Common myeloid progenitor, CD34-positive (primary cell): ENCODE results near the gene ABCF3.
"Not testable (repeated sequence)": the region's sequence is repeated elsewhere in the genome, so short reads cannot be mapped to it uniquely, and the experiment has no call there.

ENCODE experiments used
- CTCF ChIA-PET: fragments of 350-600 bp; sonication (Branson Sonifier 250); formaldehyde crosslinking; loops from one replicate; lab custom pipeline; 2021; ENCODE audit warnings: antibody characterized with exemption; lab: Charles Lee
- POLR2A ChIA-PET: fragments of 350-600 bp; sonication (Branson Sonifier 250); formaldehyde crosslinking; loops from one replicate; lab custom pipeline; 2021; ENCODE audit warnings: antibody characterized with exemption; lab: Charles Lee
- DNase-seq, 3 donors: peaks; one replicate each; pipeline versions ENCODE4 v3.0.0 to v3.0.0-alpha.2; 2013
- H3K27ac ChIP-seq, 2 experiments: 1 replicate in 1 of 2; 2 replicates in 1 of 2; pipeline ENCODE4 v1.7.0; 2013; ENCODE audit warnings: inconsistent platforms in 2 of 2, low read length in 2 of 2, mild to moderate bottlenecking in 2 of 2, low read depth in 1 of 2, moderate library complexity in 1 of 2; ENCODE audit not compliant: severe bottlenecking in 2 of 2, insufficient read depth in 1 of 2, poor library complexity in 1 of 2
- H3K27me3 ChIP-seq, 5 experiments: replicated peaks in 2 of 5; 1 replicate in 3 of 5; 2 replicates in 2 of 5; pipeline versions ENCODE4 v1.6.1 to v1.7.0; 2013; ENCODE audit warnings: low read length in 4 of 5, mild to moderate bottlenecking in 2 of 5, moderate library complexity in 2 of 5, inconsistent platforms in 1 of 5; ENCODE audit not compliant: insufficient read depth in 5 of 5, control insufficient read depth in 4 of 5
- H3K36me3 ChIP-seq, 4 experiments: 1 replicate in 2 of 4; 2 replicates in 2 of 4; pipeline versions ENCODE4 v1.6.1 to v1.7.0; 2013; ENCODE audit warnings: low read length in 3 of 4, control low read depth in 1 of 4, mild to moderate bottlenecking in 1 of 4; ENCODE audit not compliant: control insufficient read depth in 4 of 4, insufficient read depth in 4 of 4
- H3K4me1 ChIP-seq, 4 experiments: 1 replicate in 3 of 4; 2 replicates in 1 of 4; pipeline versions ENCODE4 v1.6.1 to v1.7.1; 2013; ENCODE audit warnings: low read length in 3 of 4, mild to moderate bottlenecking in 3 of 4, control low read depth in 1 of 4, inconsistent platforms in 1 of 4, moderate library complexity in 1 of 4; ENCODE audit not compliant: control insufficient read depth in 4 of 4, insufficient read depth in 4 of 4; ENCODE audit errors: control extremely low read depth in 1 of 4
- H3K4me3 ChIP-seq, 7 experiments: 1 replicate in 4 of 7; 2 replicates in 3 of 7; pipeline versions ENCODE4 v1.5.1 to v1.7.0; 2013; ENCODE audit warnings: mild to moderate bottlenecking in 7 of 7, low read length in 6 of 7, moderate library complexity in 6 of 7, inconsistent platforms in 2 of 7, low read depth in 2 of 7, control low read depth in 1 of 7; ENCODE audit not compliant: insufficient read depth in 4 of 7, control insufficient read depth in 1 of 7; ENCODE audit errors: extremely low read depth in 1 of 7
- H3K9me3 ChIP-seq, 5 experiments: 1 replicate in 4 of 5; 2 replicates in 1 of 5; pipeline versions ENCODE4 v1.6.1 to v1.7.1; 2013; ENCODE audit warnings: low read length in 4 of 5, mild to moderate bottlenecking in 2 of 5, inconsistent platforms in 1 of 5, low read depth in 1 of 5, moderate library complexity in 1 of 5; ENCODE audit not compliant: control insufficient read depth in 4 of 5, insufficient read depth in 2 of 5; ENCODE audit errors: control extremely low read depth in 1 of 5
- WGBS: methylation state at CpG from one replicate; pipeline ENCODE4 v1.1.5; 2013; ENCODE audit not compliant: insufficient coverage; 5-methylcytosine and 5-hydroxymethylcytosine counted together

ABCF3 gene

DNA sequence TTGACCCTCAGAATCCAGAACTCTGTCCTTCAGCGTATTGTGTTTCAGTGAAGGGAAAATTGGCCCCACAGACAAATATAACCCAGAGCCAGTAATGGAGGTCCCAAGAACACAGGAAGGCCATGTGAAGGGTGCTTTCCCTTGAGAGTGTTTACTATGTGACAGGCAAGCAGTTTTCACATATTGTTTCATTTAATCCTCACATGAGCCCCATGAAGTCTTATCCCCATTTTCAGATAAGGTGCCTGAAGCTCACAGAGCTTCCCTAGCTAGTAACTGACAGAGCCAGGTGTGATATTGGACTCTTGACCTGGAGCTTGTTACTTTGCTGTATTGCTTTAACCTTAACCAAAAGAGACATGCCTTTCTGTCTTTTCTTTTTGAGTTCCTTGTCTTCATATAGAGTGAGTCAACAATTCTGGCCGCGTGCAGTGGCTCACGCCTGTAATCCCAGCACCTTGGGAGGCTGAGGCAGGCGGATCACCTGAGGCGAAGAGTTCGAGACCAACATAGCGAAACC, 40.2 kb upstream of the ABCF3 start:
- POLR2A ChIA-PET = interaction anchor here (0.9 kb wide), 1 partner anchor 25 kb away, joined by 3 read pairs; no protein-coding TSS in a partner anchor
- DNase-seq = no peak
- 99% methylated on average over 6 of the region's 8 CpGs for WGBS

DNA sequence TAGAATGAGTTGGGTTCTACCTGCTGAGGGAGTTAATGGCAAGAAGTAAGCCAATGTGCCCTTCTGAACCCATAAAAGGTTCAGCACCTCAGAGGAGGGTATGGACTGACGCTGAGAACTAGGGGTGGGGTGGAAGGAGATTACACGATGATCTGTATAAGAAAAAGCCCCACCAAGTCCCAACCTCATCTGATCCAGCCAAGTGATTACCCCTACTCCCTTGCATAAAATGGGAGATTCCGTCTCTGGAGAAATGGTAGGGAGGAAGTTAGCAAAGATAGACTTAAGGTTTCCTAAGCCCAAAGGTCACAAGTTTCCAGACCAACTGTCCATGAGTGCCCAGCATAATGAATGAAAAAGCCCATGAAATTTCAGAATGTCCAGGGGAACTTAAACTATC, 37.9 kb upstream of the ABCF3 start:
- CTCF ChIA-PET = no interaction called here
- WGBS = 100% methylated on average over 1 of the region's 3 CpGs
- no peak for DNase-seq
- Histone ChIP-seq H3K9me3 (no peaks in the 10 kb centered on the region), H3K36me3 (peaks cover 9 to 30% (median 27%) of the 10 kb centered on the region in 4 experiments), H3K4me1 (no peaks in the 10 kb centered on the region), H3K27ac (no peak overlapping the region), H3K27me3 (no peaks in the 10 kb centered on the region), H3K4me3 (no peak overlapping the region)
- POLR2A ChIA-PET = interaction anchor here (0.6 kb wide), 1 partner anchor 651 kb away, joined by 3 read pairs; no protein-coding TSS in a partner anchor

More for the DNA sequence above, 40.2 kb upstream of the ABCF3 start:
- Histone ChIP-seq H3K9me3 (no peaks in the 10 kb centered on the region), H3K27ac (peak overlapping the region in 1 of 2 experiments; percentile 15), H3K4me3 (no peak overlapping the region), H3K27me3 (no peaks in the 10 kb centered on the region), H3K4me1 (no peaks in the 10 kb centered on the region), H3K36me3 (peaks cover 14 to 52% (median 48%) of the 10 kb centered on the region in 4 experiments)
- CTCF ChIA-PET = interaction anchor here (0.9 to 3.1 kb wide), 8 partner anchors 13 to 143 kb away, joined by 3 to 14 read pairs (median 4); no protein-coding TSS in a partner anchor

GRCh38 chr3:184149123-184149522, 36.9 kb upstream of the ABCF3 start:
- Histone ChIP-seq H3K9me3 (no peaks in the 10 kb centered on the region), H3K27me3 (no peaks in the 10 kb centered on the region), H3K4me3 (no peak overlapping the region), H3K36me3 (peaks cover 5 to 19% (median 17%) of the 10 kb centered on the region in 4 experiments), H3K27ac (no peak overlapping the region), H3K4me1 (no peaks in the 10 kb centered on the region)
- ChIA-PET POLR2A (no interaction called here), CTCF (interaction anchor here (1.6 kb wide), 1 partner anchor 24 kb away, joined by 3 read pairs; no protein-coding TSS in a partner anchor)
- 97% methylated on average over 5 of the region's 6 CpGs for WGBS
- no peak for DNase-seq

GRCh38 chr3:184149770-184150169, 36.2 kb upstream of the ABCF3 start:
- POLR2A ChIA-PET, H3K4me1 ChIP-seq, H3K27me3 ChIP-seq, H3K9me3 ChIP-seq, H3K4me3 ChIP-seq, H3K27ac ChIP-seq, DNase-seq: not testable (repeated sequence)
- peaks cover 3 to 13% (median 11%) of the 10 kb centered on the region in 4 experiments for H3K36me3 ChIP-seq
- CTCF ChIA-PET = interaction anchor here (1.6 kb wide), 1 partner anchor 23 kb away, joined by 3 read pairs; no protein-coding TSS in a partner anchor
- 93% methylated on average over 5 of the region's 6 CpGs for WGBS

- Histone ChIP-seq H3K36me3 (no peaks in the 10 kb centered on the region), H3K27ac (peak within 1 kb of the TSS; percentile 33 to 77), H3K4me3 (peak within 1 kb of the TSS; percentile 52 to 95 (median 76)), H3K4me1 (peaks cover 6 to 39% (median 26%) of the 10 kb centered on the region in 4 experiments), H3K27me3 (no peaks in the 10 kb centered on the region), H3K9me3 (no peaks in the 10 kb centered on the region)
- 2% methylated on average over 77 of the region's 84 CpGs for WGBS
- ChIA-PET POLR2A (interaction anchor here (1.2 kb wide), 1 partner anchor 20 kb away, joined by 3 read pairs; the partner anchor contains the start of gene AP2M1), CTCF (interaction anchor here (0.8 to 1.2 kb wide), 2 partner anchors 9 to 22 kb away, joined by 3 read pairs; no protein-coding TSS in a partner anchor)
- DNase-seq = peak; percentile 22 to 56 (median 28)
These were observed 30.9 kb upstream of the ABCF3 start, which contains the start of gene DVL3 for GRCh38 chr3:184154885-184155643. Gene DVL3 (plus strand): TSS chr3:184155377. CDS start chr3:184155636, 259 bp downstream.

DNA sequence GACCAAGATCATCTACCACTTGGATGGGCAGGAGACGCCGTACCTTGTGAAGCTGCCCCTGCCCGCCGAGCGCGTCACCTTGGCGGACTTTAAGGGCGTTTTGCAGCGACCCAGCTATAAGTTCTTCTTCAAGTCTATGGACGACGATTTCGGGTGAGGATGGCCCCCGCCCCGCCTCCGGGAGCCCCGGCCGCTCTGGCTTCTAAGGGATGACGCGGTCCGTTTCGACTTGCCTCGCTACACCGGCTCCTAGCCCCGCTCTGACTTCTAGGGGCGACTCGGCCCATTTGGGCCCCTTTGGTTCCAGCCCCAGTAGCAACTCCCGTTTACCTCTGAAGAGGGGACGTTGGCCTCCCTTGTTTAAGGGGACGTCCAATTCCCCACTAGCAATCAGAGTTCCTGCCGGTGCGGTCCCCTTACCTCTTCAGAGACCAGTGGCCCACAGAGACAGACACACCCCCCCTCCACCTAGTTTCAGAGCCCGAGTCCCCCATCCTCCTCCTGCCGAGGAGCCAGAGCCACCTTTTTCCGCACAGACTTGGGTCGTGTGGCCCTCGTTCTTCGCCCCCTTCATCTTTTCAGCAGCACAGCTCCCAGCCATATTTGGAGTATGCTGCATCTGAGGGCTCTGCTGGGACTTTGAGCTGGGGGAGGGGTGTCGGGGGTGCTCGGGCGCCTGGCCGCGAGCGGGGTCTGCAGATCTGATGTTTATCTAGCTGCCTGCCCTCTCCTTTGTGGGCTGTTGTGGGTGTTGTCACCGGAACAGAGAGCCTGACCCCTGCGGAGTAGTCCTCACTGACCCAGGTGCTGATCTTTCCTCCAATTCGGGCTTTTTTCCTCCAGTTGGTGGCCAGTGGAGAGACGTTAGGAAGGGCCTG, 30.1 kb upstream of the ABCF3 start:
- under 1% methylated on average over 42 of the region's 47 CpGs for WGBS
- no peaks in the 10 kb centered on the region for H3K9me3 ChIP-seq
- H3K36me3 ChIP-seq = no peaks in the 10 kb centered on the region
- H3K27ac ChIP-seq = peak overlapping the region; percentile 33 to 77
- peak overlapping the region; percentile 52 to 95 (median 76) for H3K4me3 ChIP-seq
- H3K27me3 ChIP-seq = no peaks in the 10 kb centered on the region
- ChIA-PET POLR2A (interaction anchor here (1.2 kb wide), 1 partner anchor 19 kb away, joined by 3 read pairs; the partner anchor contains the start of gene AP2M1), CTCF (interaction anchor here (0.8 to 2.2 kb wide), 4 partner anchors 9 to 136 kb away, joined by 3 to 6 read pairs (median 4); no protein-coding TSS in a partner anchor)
- H3K4me1 ChIP-seq = peaks cover 6 to 39% (median 28%) of the 10 kb centered on the region in 4 experiments
- DNase-seq = peak in 2 of 3 donors; percentile 56 to 68
